IMR-90 (cell line): ENCODE results near the gene CREBBP.
A peak's percentile ranks its signal among the peaks of the same experiment; 100 is the strongest.

Experiments used
- BHLHE40 ChIP-seq: fragments of 150-350 bp; IDR thresholded peaks from 2 replicates; pipeline ENCODE4 v1.6.1; 2016; ENCODE audit warnings: mild to moderate bottlenecking, low read depth, low read length
- CEBPB ChIP-seq: IDR thresholded peaks from 2 replicates; pipeline ENCODE4 v1.6.1; 2012; ENCODE audit warnings: low read depth, low read length, improper control_type of control experiment
- CHD1 ChIP-seq: IDR thresholded peaks from 2 replicates; pipeline ENCODE4 v1.6.1; 2012; ENCODE audit warnings: low read depth, low read length, improper control_type of control experiment
- CTCF ChIP-seq: conservative IDR thresholded peaks from 2 replicates; pipeline ENCODE4 v1.5.1; 2012; ENCODE audit warnings: mild to moderate bottlenecking, low read depth, low read length, improper control_type of control experiment
- MAFK ChIP-seq: IDR thresholded peaks from 2 replicates; pipeline ENCODE4 v1.6.1; 2012; ENCODE audit warnings: low read depth, low read length, improper control_type of control experiment
- MAZ ChIP-seq: IDR thresholded peaks from 2 replicates; pipeline ENCODE4 v1.6.1; 2012; ENCODE audit warnings: low read depth, mild to moderate bottlenecking, low read length, improper control_type of control experiment, moderate library complexity, borderline replicate concordance
- NFE2L2 ChIP-seq: fragments of 150-350 bp; IDR thresholded peaks from 2 replicates; pipeline ENCODE4 v1.6.1; 2016; ENCODE audit warnings: low read depth, mild to moderate bottlenecking, low read length
- POLR2A ChIP-seq: IDR thresholded peaks from 2 replicates; pipeline ENCODE4 v1.6.1; 2012; ENCODE audit warnings: mild to moderate bottlenecking, low read depth, low read length
- RAD21 ChIP-seq: IDR thresholded peaks from 2 replicates; pipeline ENCODE4 v1.6.1; 2012; ENCODE audit warnings: low read length, improper control_type of control experiment
- RFX5 ChIP-seq: IDR thresholded peaks from 2 replicates; pipeline ENCODE4 v1.8.0; 2012; ENCODE audit warnings: low read depth, mild to moderate bottlenecking, low read length, moderate library complexity
- SMC3 ChIP-seq: fragments of 150-350 bp; IDR thresholded peaks from 2 replicates; pipeline ENCODE4 v1.6.1; 2016; ENCODE audit warnings: low read depth, mild to moderate bottlenecking, antibody characterized with exemption, low read length, moderate library complexity
- USF2 ChIP-seq: fragments of 150-350 bp; IDR thresholded peaks from 2 replicates; pipeline ENCODE4 v1.6.1; 2017; ENCODE audit warnings: mild to moderate bottlenecking, antibody characterized with exemption, low read length, low read depth

GRCh38 chr16:3825103-3825502 lies 55.4 kb downstream of the CREBBP start:
- TF ChIP-seq CTCF (no peak), MAZ (no peak), POLR2A (no peak), USF2 (no peak), CEBPB (peak; percentile 49; the same call in 1 of the 2 replicates), MAFK (no peak), RFX5 (no peak), SMC3 (no peak), BHLHE40 (0 out of 2 replicates have a peak, but pooled peaks have one; percentile 6), NFE2L2 (no peak), CHD1 (no peak), RAD21 (no peak)
